HepG2 (cell line): ENCODE results near the gene SULT1C4. TPM values are rescaled to one million over a fixed set of nuclear protein-coding genes. Genes with fewer than 3 reads are reported as not detected.

Experiments
- ATAC-seq: fragments of 200-7000 bp; cut with Tn5 transposase; 3 replicates; pipeline ENCODE4 v1.9.1; 2020; ENCODE audit warnings: mild to moderate bottlenecking, moderate library complexity
- BruUV-seq: library from RNA; stranded (reverse); fragments of 400-500 nt; replicated peaks from 2 replicates; lab custom pipeline; 2021; lab: Mats Ljungman, UMichigan
- CTCF ChIA-PET: fragments of 300-600 bp; formaldehyde crosslinking; extraction: SDS; loops from one replicate; lab custom pipeline; 2021; ENCODE audit warnings: low total read pairs, inconsistent platforms, low intra/inter-chr PET ratio; lab: Yijun Ruan, JAX
- POLR2A ChIA-PET: fragments of 350-600 bp; sonication (Branson Sonifier 250); formaldehyde crosslinking; loops from one replicate; lab custom pipeline; 2020; ENCODE audit warnings: antibody characterized with exemption, inconsistent platforms; lab: Yijun Ruan, JAX
- DNase-seq: peaks from one replicate; pipeline ENCODE4 v3.0.0-alpha.2; 2015; ENCODE audit warnings: low spot score
- FAIRE-seq: peaks from 3 replicates; lab custom pipeline; 2011; peaks lifted over from hg19 to GRCh38; lab: Jason Lieb, UNC
- H2AFZ ChIP-seq: one replicate; pipeline ENCODE4 v1.6.1; 2011; ENCODE audit warnings: low read length, inconsistent platforms
- H3K27ac ChIP-seq: fragments of 300-600 bp; 3 replicates; pipeline ENCODE4 v1.8.0; 2011; ENCODE audit warnings: mixed run types, mild to moderate bottlenecking, mixed read lengths, low read length, inconsistent platforms; ENCODE audit not compliant: insufficient read depth; ENCODE audit errors: extremely low read length
- H3K27me3 ChIP-seq, 2 experiments: fragments of 200-600 bp in 1 of 2; 2 replicates in 1 of 2; 3 replicates in 1 of 2; pipeline versions ENCODE4 v1.6.0 to v1.8.0; 2011; ENCODE audit warnings: low read length in 2 of 2, mild to moderate bottlenecking in 2 of 2, moderate library complexity in 2 of 2, inconsistent platforms in 1 of 2; ENCODE audit not compliant: insufficient read depth in 2 of 2, control insufficient read depth in 1 of 2
- H3K36me3 ChIP-seq, 2 experiments: fragments of 200-600 bp in 1 of 2; replicated peaks in 1 of 2; 2 replicates in 1 of 2; 3 replicates in 1 of 2; pipeline versions ENCODE4 v1.5.1 to v1.8.0; 2011; ENCODE audit warnings: low read length in 2 of 2, inconsistent platforms in 1 of 2; ENCODE audit not compliant: insufficient read depth in 2 of 2, control insufficient read depth in 1 of 2
- H3K4me1 ChIP-seq: 2 replicates; pipeline ENCODE4 v1.5.1; 2012; ENCODE audit warnings: low read length, inconsistent platforms; ENCODE audit not compliant: insufficient read depth
- H3K4me2 ChIP-seq: 2 replicates; pipeline ENCODE4 v1.6.0; 2011; ENCODE audit warnings: low read depth, low read length, inconsistent platforms
- H3K4me3 ChIP-seq, 3 experiments: fragments of 200-600 bp in 1 of 3; sonication (generic), shearing (Covaris generic) in 1 of 3; replicated peaks in 1 of 3; 2 replicates each; pipeline ENCODE4 v1.5.1; 2011 to 2016; ENCODE audit warnings: low read length in 3 of 3, inconsistent platforms in 2 of 3, low read depth in 2 of 3, mild to moderate bottlenecking in 2 of 3, control low read depth in 1 of 3, mixed read lengths in 1 of 3; ENCODE audit not compliant: insufficient read depth in 1 of 3
- H3K79me2 ChIP-seq: one replicate; pipeline ENCODE4 v1.6.1; 2011; ENCODE audit warnings: low read length, inconsistent platforms; ENCODE audit not compliant: insufficient read depth
- H3K9ac ChIP-seq: 2 replicates; pipeline ENCODE4 v1.6.0; 2011; ENCODE audit warnings: mild to moderate bottlenecking, low read depth, low read length, inconsistent platforms; ENCODE audit not compliant: insufficient read depth
- H3K9me3 ChIP-seq: 2 replicates; pipeline ENCODE4 v1.5.1; 2012; ENCODE audit warnings: mild to moderate bottlenecking, low read length
- H4K20me1 ChIP-seq: 2 replicates; pipeline ENCODE4 v1.6.0; 2011; ENCODE audit warnings: inconsistent platforms, mild to moderate bottlenecking, low read length, moderate library complexity; ENCODE audit not compliant: insufficient read depth
- HOXA5 ChIP-seq: sonication (generic); formaldehyde crosslinking; IDR thresholded peaks from 2 replicates; pipeline ENCODE4 v1.4.0; 2020; ENCODE audit warnings: missing genetic modification reagents
- KLF9 ChIP-seq: IDR thresholded peaks from 2 replicates; pipeline ENCODE4 v1.6.1; 2016; ENCODE audit warnings: low read depth
- ONECUT2 ChIP-seq: sonication (generic); formaldehyde crosslinking; IDR thresholded peaks from 2 replicates; pipeline ENCODE4 v1.4.0; 2020; ENCODE audit warnings: missing genetic modification reagents
- ZKSCAN8 ChIP-seq: IDR thresholded peaks from 2 replicates; pipeline ENCODE4 v1.6.1; 2016; ENCODE audit warnings: borderline replicate concordance, missing genetic modification reagents, missing compliant biosample characterization
- ZNF30 ChIP-seq: sonication (generic); formaldehyde crosslinking; IDR thresholded peaks from 2 replicates; pipeline ENCODE4 v1.5.0; 2020; ENCODE audit warnings: mild to moderate bottlenecking, missing genetic modification reagents
- ZNF431 ChIP-seq: sonication (generic); formaldehyde crosslinking; IDR thresholded peaks from 2 replicates; pipeline ENCODE4 v1.9.0; 2022; ENCODE audit warnings: missing genetic modification reagents, low read depth, mild to moderate bottlenecking, borderline replicate concordance
- ZNF740 ChIP-seq: sonication (generic); formaldehyde crosslinking; IDR thresholded peaks from 2 replicates; pipeline ENCODE4 v1.4.0; 2020; ENCODE audit warnings: missing genetic modification reagents
- ZNF839 ChIP-seq: sonication (generic); formaldehyde crosslinking; IDR thresholded peaks from 2 replicates; pipeline ENCODE4 v1.4.0; 2020; ENCODE audit warnings: missing genetic modification reagents, mild to moderate bottlenecking, borderline replicate concordance
- WGBS: methylation state at CpG from one replicate; pipeline ENCODE4 v1.1.6; 2017; ENCODE audit warnings: low lambda C conversion rate; 5-methylcytosine and 5-hydroxymethylcytosine counted together
- in situ Hi-C: cut with HindIII; loops from 2 replicates; pipeline ENCODE4 v1.10.0; 2017; ENCODE audit warnings: low pct_unique_long_range_greater_than_20kb; ENCODE audit not compliant: extremely low pct_ligation_motif_present
- intact Hi-C: fragments of 100-400 bp; cut with micrococcal nuclease; formaldehyde crosslinking; loops from one replicate; pipeline ENCODE4 v1.10.0; 2022; ENCODE audit not compliant: unreplicated experiment
- polyA plus RNA-seq, 8 experiments: library from polyadenylated mRNA; depleted of rRNA in 3 of 8; stranded (reverse) in 7 of 8; unstranded in 1 of 8; fragments of >200 nt; fragmentation: Illumina TruSeq in 4 of 8; extraction: Trizol in 4 of 8; gene quantifications; 2 replicates each; pipeline versions ENCODE4 v1.2.1 to v1.2.3, GENCODE V29; 2011 to 2016; ENCODE audit warnings: low read depth in 4 of 8, missing spikeins in 1 of 8, mixed read lengths in 1 of 8; ENCODE audit not compliant: insufficient read depth in 1 of 8
- total RNA-seq, 5 experiments: library from RNA; depleted of rRNA; stranded (reverse); fragments of >200 nt; fragmentation: Illumina TruSeq; extraction: Trizol; gene quantifications; 2 replicates each; pipeline ENCODE4 v1.2.3, GENCODE V29; 2016; ENCODE audit warnings: low read depth in 1 of 5
- TF ChIP-seq, protein P1 (sequence below): sonication (generic); formaldehyde crosslinking; IDR thresholded peaks from 2 replicates; pipeline ENCODE4 v1.4.0; 2020; ENCODE audit warnings: missing genetic modification reagents

SULT1C4 gene
- total and polyA plus RNA-seq, 2 of the 13 experiments (the other 11 are each of a cell fraction or from before 2014, with no cell fraction given) = 1.3 to 8.6 TPM

DNA sequence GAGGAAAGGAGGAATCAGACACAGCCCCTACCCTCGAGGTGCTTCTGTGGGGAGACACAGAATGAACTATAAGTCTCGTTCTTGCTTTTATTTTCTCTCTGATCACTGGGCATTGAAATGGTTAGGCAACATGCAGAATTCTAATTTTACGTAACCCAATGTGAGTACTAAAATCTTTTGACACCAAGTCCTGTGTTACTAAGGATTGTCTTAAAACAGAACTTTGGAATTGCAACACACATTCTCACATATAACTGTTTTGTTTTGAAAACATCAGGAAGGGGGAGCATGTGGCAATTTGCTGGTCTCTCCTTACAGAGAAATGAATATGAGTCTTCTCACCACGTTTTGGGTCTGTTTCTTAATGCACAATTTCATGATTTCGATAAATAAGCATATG, 23.6 kb upstream of the SULT1C4 start:
- H3K27me3 ChIP-seq = peaks cover 0 to 5% of the 10 kb centered on the region in 2 experiments; a peak in 1 of 5 replicates
- POLR2A ChIA-PET = no interaction called here
- BruUV-seq = no TSS peak
- no peaks in the 10 kb centered on the region for H3K9me3 ChIP-seq
- no peak for ATAC-seq
- H3K27ac ChIP-seq = no peak overlapping the region
- H3K4me3 ChIP-seq = no peak overlapping the region
- DNase-seq = no peak
- H3K4me2 ChIP-seq = no peak overlapping the region
- intact Hi-C loops = loop anchor here (5.0 kb wide), 1 partner anchor 283 kb away; no protein-coding TSS in a partner anchor
- 9% methylated on average over 5 of the region's 5 CpGs for WGBS
- H4K20me1 ChIP-seq = no peaks in the 10 kb centered on the region
- CTCF ChIA-PET = no interaction called here
- H3K79me2 ChIP-seq = no peaks in the 10 kb centered on the region
- no peak for TF ChIP-seq HOXA5 (CRISPR knock-in tag)
- TF ChIP-seq ZNF839 (CRISPR knock-in tag) = no peak
- TF ChIP-seq ZNF431 = no peak
- TF ChIP-seq ZNF740 (CRISPR knock-in tag) = no peak
- no peak for TF ChIP-seq ZNF30 (CRISPR knock-in tag)
- TF ChIP-seq ONECUT2 (CRISPR knock-in tag) = no peak
- TF ChIP-seq, protein P1, sequence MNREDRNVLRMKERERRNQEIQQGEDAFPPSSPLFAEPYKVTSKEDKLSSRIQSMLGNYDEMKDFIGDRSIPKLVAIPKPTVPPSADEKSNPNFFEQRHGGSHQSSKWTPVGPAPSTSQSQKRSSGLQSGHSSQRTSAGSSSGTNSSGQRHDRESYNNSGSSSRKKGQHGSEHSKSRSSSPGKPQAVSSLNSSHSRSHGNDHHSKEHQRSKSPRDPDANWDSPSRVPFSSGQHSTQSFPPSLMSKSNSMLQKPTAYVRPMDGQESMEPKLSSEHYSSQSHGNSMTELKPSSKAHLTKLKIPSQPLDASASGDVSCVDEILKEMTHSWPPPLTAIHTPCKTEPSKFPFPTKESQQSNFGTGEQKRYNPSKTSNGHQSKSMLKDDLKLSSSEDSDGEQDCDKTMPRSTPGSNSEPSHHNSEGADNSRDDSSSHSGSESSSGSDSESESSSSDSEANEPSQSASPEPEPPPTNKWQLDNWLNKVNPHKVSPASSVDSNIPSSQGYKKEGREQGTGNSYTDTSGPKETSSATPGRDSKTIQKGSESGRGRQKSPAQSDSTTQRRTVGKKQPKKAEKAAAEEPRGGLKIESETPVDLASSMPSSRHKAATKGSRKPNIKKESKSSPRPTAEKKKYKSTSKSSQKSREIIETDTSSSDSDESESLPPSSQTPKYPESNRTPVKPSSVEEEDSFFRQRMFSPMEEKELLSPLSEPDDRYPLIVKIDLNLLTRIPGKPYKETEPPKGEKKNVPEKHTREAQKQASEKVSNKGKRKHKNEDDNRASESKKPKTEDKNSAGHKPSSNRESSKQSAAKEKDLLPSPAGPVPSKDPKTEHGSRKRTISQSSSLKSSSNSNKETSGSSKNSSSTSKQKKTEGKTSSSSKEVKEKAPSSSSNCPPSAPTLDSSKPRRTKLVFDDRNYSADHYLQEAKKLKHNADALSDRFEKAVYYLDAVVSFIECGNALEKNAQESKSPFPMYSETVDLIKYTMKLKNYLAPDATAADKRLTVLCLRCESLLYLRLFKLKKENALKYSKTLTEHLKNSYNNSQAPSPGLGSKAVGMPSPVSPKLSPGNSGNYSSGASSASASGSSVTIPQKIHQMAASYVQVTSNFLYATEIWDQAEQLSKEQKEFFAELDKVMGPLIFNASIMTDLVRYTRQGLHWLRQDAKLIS = no peak
- no peak for TF ChIP-seq KLF9
- TF ChIP-seq ZKSCAN8 (CRISPR knock-in tag) = no peak
- in situ Hi-C loops = no loop called here
- no peak overlapping the region for H2AFZ ChIP-seq
- H3K9ac ChIP-seq = no peak overlapping the region
- H3K36me3 ChIP-seq = no peaks in the 10 kb centered on the region
- FAIRE-seq = no peak
- no peaks in the 10 kb centered on the region for H3K4me1 ChIP-seq
